HFFc6 (cell line): ENCODE results near the gene C3orf49. TPM values are rescaled to one million over a fixed set of nuclear protein-coding genes. Genes with fewer than 3 reads are reported as not detected.

ENCODE experiments used
- DNase-seq: peaks from one replicate; pipeline ENCODE4 v3.0.0-alpha.2; 2018
- H3K27ac Mint-ChIP-seq: 2 replicates; pipeline ENCODE4 v1.8.0; 2020; ENCODE audit warnings: mild to moderate bottlenecking, mixed read lengths
- H3K27me3 Mint-ChIP-seq: 2 replicates; pipeline ENCODE4 v1.8.0; 2021; ENCODE audit warnings: mild to moderate bottlenecking, moderate library complexity, mixed read lengths; ENCODE audit not compliant: insufficient read depth
- H3K36me3 Mint-ChIP-seq: 2 replicates; pipeline ENCODE4 v1.8.0; 2021; ENCODE audit warnings: low read depth, mixed read lengths
- H3K4me1 Mint-ChIP-seq: 2 replicates; pipeline ENCODE4 v1.8.0; 2020; ENCODE audit warnings: low read depth, mixed read lengths
- H3K4me3 Mint-ChIP-seq: 2 replicates; pipeline ENCODE4 v1.8.0; 2020; ENCODE audit warnings: mild to moderate bottlenecking, moderate library complexity, mixed read lengths
- H3K9me3 Mint-ChIP-seq: 2 replicates; pipeline ENCODE4 v1.8.0; 2020; ENCODE audit warnings: mild to moderate bottlenecking, mixed read lengths
- total RNA-seq, 6 experiments: library from RNA; stranded (reverse); fragmentation: NEBNext Ultra II Directional; extraction: Animal tissue kit (Norgen Biotek cat#: 25700); gene quantifications; 2 replicates in 1 of 6; 3 replicates in 5 of 6; pipeline ENCODE4 v1.2.3, GENCODE V29; 2021
- TF ChIP-seq, protein P1 (sequence below): fragments of 200-600 bp; sonication (generic); IDR thresholded peaks from 2 replicates; pipeline ENCODE4 v1.5.0; 2021; ENCODE audit warnings: antibody characterized with exemption, mild to moderate bottlenecking

Gene C3orf49
- total RNA-seq, 6 experiments from 2014 or later, result not detected

DNA sequence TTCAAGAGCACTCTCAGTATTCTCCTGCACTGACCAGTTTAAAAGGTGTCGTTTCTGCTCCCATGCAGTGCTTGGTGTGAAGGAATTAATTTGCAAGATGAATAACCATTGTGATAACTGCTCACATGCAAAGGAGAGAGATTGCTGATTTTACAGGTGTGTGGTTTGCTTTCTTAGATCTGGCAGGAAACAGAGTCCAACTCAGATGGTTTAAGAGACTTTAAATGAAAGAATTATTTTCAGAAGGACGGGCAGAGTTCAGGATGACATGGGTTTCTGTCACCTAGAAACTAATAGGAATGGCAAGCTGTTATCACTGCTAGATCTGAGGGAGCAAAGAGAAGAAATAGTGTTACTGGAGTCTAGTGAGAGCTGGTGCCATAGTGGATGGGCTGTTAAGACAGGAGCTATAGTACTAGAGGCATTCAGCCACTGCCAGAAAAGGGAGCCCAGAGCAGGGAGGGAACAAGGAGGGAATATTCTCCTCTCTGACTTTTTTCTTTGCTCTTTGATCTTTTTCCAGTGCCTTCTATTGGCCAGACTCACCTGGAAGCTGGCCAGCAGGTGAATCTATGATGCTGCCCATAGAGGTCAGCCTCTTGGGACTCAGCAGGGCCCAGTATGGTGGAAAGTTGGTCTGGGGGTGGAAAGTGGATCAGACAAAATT is 59.4 kb downstream of the C3orf49 start:
- TF ChIP-seq, protein P1, sequence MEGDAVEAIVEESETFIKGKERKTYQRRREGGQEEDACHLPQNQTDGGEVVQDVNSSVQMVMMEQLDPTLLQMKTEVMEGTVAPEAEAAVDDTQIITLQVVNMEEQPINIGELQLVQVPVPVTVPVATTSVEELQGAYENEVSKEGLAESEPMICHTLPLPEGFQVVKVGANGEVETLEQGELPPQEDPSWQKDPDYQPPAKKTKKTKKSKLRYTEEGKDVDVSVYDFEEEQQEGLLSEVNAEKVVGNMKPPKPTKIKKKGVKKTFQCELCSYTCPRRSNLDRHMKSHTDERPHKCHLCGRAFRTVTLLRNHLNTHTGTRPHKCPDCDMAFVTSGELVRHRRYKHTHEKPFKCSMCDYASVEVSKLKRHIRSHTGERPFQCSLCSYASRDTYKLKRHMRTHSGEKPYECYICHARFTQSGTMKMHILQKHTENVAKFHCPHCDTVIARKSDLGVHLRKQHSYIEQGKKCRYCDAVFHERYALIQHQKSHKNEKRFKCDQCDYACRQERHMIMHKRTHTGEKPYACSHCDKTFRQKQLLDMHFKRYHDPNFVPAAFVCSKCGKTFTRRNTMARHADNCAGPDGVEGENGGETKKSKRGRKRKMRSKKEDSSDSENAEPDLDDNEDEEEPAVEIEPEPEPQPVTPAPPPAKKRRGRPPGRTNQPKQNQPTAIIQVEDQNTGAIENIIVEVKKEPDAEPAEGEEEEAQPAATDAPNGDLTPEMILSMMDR, result no peak
- H3K4me1 Mint-ChIP-seq, result peaks cover 35% of the 10 kb centered on the region
- H3K36me3 Mint-ChIP-seq, result no peaks in the 10 kb centered on the region
- no peaks in the 10 kb centered on the region for H3K9me3 Mint-ChIP-seq
- H3K27me3 Mint-ChIP-seq, result no peaks in the 10 kb centered on the region
- H3K4me3 Mint-ChIP-seq, result no peak overlapping the region
- H3K27ac Mint-ChIP-seq, result no peak overlapping the region
- no peak for DNase-seq

DNA sequence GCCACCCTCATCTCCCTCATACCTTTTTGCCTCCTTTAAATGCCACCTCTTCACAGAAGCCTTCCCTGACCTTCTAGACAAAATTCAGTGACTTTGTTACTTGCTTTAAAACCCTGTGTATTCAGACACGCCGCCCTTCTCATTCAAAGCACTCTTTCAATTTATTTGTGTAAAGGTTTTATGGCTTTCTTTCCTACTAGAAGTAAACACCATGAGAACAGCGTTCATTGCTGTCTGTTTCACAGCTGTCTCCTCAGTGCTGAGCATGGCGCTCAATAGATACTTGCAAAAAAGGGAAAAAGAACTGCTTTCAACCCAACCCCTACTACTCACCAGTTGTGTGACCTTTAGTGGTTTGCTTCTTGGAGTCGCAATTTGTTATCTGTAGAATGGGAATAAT is 61.6 kb downstream of the C3orf49 start:
- Mint-ChIP-seq H3K27ac (no peak overlapping the region), H3K9me3 (no peaks in the 10 kb centered on the region), H3K4me1 (peaks cover 30% of the 10 kb centered on the region), H3K36me3 (no peaks in the 10 kb centered on the region), H3K27me3 (no peaks in the 10 kb centered on the region), H3K4me3 (no peak overlapping the region)
- TF ChIP-seq, protein P1, result no peak
- no peak for DNase-seq

DNA sequence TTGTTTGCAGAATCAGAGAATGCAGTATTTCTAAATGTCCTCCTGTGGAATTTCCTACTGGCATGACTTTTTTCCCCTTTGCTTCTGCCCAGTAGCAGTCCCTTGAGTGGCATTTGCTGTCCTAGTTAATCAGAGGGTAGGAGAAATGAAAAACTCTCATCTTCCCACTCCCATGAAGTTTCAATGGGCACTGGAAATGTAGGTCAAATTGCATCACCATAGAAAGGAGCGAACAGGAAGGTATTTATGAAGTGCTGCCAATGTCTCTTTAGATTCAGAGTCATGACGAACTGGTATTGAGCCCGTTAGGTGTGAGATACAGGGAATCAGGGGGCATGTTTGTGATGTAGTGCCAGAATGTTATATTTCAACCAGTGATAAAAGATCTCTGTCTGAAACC is 67.8 kb downstream of the C3orf49 start:
- peaks cover 6% of the 10 kb centered on the region for H3K4me1 Mint-ChIP-seq
- H3K9me3 Mint-ChIP-seq, result no peaks in the 10 kb centered on the region
- no peak for DNase-seq
- no peaks in the 10 kb centered on the region for H3K27me3 Mint-ChIP-seq
- TF ChIP-seq, protein P1, result no peak
- H3K27ac Mint-ChIP-seq, result no peak overlapping the region
- no peaks in the 10 kb centered on the region for H3K36me3 Mint-ChIP-seq
- H3K4me3 Mint-ChIP-seq, result no peak overlapping the region

DNA sequence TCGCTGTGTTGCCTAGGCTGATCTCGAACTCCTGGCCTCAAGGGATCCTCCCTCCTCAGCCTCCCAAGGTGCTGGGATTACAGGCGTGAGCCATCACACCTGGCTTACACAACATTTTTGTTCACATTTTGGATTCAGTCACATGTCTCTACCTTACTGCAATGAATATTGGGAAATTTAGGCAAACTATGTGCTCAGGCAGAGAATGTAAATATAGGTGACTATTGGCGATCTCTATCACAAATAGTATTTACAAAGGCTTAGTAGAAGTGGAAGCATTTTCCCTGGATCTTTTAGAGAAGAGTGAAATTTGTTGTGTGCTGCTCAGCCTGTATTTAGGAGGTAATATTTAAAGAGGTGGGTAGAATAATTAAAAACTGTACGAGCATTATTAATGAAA is 72.4 kb downstream of the C3orf49 start:
- Mint-ChIP-seq H3K4me3 (no peak overlapping the region), H3K9me3 (no peaks in the 10 kb centered on the region), H3K27ac (no peak overlapping the region), H3K27me3 (no peaks in the 10 kb centered on the region; the same call in 1 of the 2 replicates), H3K4me1 (peaks cover 17% of the 10 kb centered on the region), H3K36me3 (peaks cover 5% of the 10 kb centered on the region; the same call in 1 of the 2 replicates)
- DNase-seq, result no peak
- TF ChIP-seq, protein P1, result no peak

DNA sequence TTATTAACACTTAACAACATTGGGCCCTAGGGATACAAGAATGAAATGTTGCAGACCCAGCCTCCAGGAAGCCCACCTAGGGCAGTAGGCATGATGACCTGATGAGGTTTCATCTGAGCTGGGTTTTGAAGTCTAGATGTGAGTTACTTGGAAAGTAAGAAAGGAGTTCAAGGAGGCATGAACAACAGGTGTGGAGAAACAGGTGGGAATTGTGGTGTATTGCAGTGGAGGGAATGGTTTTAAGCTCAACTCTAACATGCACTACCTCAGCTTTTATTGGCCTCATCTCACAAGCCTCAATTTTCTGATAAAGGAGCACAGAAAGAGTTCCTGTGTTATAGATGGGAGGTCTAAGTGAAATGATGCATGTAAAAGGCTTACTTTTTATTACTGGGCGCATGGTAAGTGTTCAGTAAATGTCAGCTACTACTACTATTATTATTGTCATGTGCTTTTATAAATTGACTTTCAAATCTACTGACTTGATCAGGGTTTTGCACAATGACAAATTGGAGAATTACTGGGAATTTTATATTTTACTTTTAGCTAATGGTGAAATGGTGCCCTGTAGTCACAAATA is 73.8 kb downstream of the C3orf49 start:
- H3K36me3 Mint-ChIP-seq, result peaks cover 5% of the 10 kb centered on the region; the same call in 1 of the 2 replicates
- H3K4me3 Mint-ChIP-seq, result no peak overlapping the region
- TF ChIP-seq, protein P1, result no peak
- H3K4me1 Mint-ChIP-seq, result peaks cover 22% of the 10 kb centered on the region
- DNase-seq, result no peak
- no peak overlapping the region for H3K27ac Mint-ChIP-seq
- no peaks in the 10 kb centered on the region; the same call in 1 of the 2 replicates for H3K27me3 Mint-ChIP-seq
- no peaks in the 10 kb centered on the region for H3K9me3 Mint-ChIP-seq
